NCI-H510A (cell line): Measurements from ENCODE around the gene TMBIM1.

Experiments
- DNase-seq: peaks from one replicate; lab custom pipeline; 2025; lab: John Stamatoyannopoulos, UW

TMBIM1 gene

DNA sequence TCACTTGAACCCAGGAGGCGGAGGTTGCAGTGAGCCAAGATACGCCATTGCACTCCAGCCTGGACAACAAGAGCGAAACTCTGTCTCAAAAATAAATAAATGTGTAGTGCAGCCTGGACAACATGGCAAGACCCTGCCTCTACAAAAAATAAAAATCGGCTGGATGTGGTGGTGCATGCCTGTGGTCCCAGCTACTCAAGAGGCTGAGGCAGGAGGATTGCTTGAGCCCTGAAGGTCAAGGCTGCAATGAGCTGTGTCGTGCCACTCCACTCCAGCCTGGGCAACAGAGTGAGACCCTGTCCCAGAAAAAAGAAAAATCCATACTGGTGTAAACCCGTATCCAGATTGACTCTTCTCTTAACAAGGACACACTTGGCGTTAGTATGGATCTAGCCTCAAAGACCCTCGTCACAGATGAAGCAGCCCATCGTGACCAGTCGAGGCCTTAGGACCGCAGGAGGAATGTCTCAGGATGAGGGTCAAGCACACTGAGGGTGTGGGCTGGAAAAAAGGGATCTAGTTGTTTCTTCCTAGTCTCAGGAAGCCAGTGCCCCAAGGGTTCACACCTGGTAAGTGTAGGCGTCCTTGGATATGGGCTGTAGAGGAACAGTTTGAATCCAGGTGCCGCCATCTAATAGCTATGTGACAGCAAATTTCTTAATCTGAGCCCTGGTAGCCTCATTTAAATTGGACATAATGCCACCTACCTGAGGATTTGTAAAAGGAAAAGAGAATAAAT lies 35.5 kb downstream of the TMBIM1 start:
- no peak for DNase-seq

DNA sequence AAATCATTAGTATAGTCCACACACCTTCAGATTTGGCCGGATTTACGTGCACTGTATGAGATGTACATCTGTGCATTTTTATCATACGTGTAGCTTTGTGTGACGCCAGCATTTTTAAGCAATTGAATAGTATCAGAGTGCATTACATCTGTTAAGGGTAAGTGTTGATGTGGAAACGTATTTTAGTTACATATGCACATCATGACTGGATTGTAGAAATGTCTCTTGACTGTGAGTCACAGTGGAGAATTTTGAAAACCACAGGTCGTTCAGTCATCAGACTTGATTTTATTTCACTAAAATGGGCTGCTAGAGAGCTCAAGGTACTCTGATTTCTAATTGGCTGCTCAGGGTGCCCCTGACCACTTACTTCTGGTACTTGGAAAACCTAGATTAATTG lies 36.9 kb downstream of the TMBIM1 start:
- no peak for DNase-seq

DNA sequence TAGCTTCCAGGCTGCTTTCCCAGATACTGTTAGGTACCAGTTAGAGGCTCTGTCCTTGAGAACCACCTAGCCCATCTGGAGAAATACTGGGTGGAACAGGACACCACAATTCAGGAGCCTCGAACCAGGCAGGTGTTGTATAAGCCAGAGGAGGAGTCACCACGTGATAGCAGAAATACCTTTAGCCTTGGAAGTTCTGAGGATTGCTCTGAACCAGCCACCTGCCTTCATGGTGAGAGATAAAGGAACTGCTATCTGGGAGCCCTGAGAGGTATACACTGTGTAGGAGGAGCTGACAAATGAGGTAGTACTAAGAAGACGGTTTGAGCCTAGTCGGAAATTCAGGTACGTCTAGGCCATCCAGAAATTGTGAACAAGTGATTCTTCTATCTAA lies 39.1 kb downstream of the TMBIM1 start:
- DNase-seq, result no peak

GRCh38 chr2:218252509-218253231 lies 39.6 kb downstream of the TMBIM1 start:
- no peak for DNase-seq

- no peak for DNase-seq
Observed at GRCh38 chr2:218249691-218250090, 42.6 kb downstream of the TMBIM1 start.

DNA sequence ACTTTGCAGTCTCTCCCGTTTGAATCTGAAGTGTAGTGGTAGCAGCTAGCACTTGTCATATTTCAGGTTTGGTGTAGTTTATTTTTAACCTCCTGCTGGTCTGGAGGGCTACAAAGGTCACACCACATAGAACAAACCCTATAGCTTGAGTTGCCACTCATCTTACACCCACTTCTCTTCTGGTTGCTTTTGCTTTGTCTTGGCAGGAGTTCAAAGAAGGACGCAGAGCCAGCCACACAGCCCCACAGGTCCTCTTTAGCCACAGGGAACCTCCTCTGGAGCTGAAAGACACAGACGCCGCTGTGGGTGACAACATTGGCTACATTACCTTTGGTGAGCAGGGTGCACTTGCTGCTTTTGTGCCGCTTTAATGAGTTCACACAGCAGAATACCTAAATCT lies 47.1 kb downstream of the TMBIM1 start:
- DNase-seq, result no peak

DNA sequence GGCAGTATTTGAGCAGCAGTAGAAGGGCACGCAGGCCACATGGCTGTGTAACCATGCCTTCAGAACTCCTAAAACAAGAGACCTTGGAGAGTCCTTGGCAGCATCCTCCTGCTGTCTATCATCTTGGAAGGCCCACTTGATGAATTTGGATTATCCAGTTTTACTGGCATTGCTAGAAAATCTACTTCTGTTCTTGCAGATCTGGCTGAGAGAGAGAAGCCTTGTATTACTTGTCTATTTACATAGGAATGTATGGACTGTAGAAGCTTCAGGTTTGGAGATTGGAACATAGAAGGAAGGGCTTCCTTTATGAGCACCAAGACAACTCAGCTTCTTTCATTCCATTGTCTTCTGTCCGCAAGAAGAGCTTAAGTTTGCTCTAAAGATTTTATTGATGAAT lies 47.6 kb downstream of the TMBIM1 start:
- DNase-seq, result no peak

GRCh38 chr2:218244204-218244603 lies 48.1 kb downstream of the TMBIM1 start:
- no peak for DNase-seq

- no peak for DNase-seq
Observed at GRCh38 chr2:218238887-218239286, 53.4 kb downstream of the TMBIM1 start.

DNA sequence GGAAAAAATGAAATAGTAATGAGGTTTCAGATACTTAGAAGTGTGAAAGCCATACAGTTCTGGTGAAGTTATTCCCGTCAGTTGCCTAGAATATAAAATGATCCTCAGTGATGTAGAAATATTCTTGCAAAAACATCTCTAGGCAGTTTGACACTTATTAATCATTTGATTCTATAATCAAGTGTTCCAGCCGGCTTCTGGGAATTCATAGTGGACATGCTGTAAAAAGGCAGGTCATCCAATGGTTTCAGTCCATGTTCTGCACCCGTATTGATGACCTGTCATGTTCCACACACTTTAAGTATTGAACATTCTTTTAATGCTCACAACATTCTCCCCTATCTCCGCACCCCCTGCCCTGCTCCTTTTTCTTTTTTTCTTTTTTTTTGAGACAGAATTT lies 55.5 kb downstream of the TMBIM1 start:
- no peak for DNase-seq

GRCh38 chr2:218235017-218235416 lies 57.3 kb downstream of the TMBIM1 start:
- no peak for DNase-seq

DNA sequence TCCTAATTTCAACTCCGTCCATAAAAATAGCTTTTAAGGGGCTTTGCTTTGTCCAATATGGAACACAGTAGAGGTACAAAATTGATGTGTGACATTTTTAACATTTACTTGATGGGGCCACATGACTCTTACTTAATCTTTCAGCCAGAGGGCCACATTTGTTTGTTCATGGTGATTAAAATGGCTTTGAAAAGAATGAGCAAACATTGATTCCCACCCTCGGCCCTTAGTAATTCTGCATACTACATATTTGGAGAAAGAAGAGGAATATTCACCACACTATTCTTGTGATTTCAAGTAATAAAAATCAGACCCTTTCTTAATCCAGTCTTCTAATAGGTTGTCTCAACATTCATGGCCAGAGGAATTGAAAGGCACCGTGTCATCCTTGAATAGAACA lies 57.8 kb downstream of the TMBIM1 start:
- DNase-seq, result no peak

DNA sequence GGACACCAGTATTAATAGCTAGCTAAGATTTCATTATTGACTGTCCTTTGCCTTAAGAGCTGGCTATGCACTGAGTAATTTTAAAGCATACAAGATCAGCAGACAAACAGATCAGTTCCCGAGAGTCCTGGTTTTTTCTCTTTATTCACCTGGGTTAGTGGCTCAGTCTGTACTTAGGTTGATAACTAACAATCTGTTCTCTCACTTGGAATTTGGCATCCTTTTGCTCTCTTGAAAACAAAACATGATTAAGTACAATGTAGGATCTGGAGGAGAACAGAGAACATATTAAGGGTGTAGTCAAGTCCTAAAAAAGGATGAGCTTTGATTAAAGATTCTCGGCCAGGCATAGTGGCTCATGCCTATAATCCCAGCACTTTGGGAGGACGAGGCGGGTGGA lies 58.8 kb downstream of the TMBIM1 start:
- DNase-seq, result no peak

DNA sequence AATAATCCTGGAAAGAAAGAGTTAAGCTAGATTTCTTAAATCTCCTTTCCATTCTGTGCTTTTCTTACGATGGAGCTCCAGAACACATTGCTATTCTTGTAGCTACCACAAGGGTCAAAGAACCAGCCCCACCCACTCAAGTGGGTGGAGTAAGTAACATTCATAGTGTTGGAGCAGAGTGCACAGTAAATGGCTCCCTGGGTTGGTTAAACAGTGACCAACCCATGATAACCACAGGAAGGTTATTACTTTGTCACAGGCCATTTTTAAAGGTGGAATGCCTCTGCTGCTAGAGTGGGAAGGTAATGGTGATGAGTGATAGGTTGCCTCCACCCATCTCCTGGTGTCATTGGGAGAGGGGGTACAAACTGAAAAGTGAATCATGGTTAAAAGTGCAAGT lies 61.4 kb downstream of the TMBIM1 start:
- no peak for DNase-seq

- no peak for DNase-seq
Observed at GRCh38 chr2:218229851-218230250, 62.5 kb downstream of the TMBIM1 start.

- no peak for DNase-seq
Observed at GRCh38 chr2:218229239-218229638, 63.1 kb downstream of the TMBIM1 start.

DNA sequence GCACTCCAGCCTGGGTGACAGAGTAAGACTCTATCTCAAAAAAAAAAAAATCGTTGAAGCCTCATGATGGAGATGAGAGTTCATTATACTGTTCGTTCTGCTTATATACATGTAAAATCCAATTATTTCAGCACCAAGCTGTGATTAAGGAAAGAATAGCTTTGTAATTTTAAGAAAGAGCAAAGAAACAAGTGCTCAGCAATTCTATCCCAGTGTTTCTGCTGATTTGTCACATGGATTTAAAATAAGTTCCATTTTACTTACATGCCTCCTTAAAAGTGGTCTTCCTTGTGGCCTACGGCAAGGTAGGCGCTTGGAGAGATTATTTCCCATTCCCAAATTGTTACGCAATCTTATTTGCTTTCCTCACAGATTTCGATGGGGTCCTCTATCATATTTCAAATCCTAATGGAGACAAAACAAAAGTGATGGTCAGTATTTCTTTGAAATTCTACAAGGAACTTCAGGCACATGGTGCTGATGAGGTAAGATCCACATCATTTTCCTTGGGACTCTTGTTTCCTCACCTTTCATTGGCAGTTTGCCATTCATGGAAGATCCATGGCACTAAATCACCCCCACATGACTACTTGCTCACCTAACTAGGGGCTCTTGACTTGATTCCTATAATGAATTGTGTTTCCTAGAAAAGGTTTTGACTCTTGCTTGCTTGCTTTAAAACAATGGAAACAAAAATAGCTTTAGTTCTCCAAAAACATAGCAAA lies 63.8 kb downstream of the TMBIM1 start:
- DNase-seq, result no peak

- DNase-seq, result no peak
Observed at GRCh38 chr2:218226903-218227302, 65.4 kb downstream of the TMBIM1 start.
